GM12873 (cell line): ENCODE data around the gene AASDHPPT.

ENCODE experiments used
- TF ChIP-seq, protein P1 (sequence below): IDR thresholded peaks from 2 replicates; pipeline ENCODE4 v1.5.1; 2012; ENCODE audit warnings: low read depth, mild to moderate bottlenecking, moderate library complexity, low read length, control low read depth; ENCODE audit not compliant: insufficient read depth; ENCODE audit errors: missing control alignments

The AASDHPPT gene

DNA sequence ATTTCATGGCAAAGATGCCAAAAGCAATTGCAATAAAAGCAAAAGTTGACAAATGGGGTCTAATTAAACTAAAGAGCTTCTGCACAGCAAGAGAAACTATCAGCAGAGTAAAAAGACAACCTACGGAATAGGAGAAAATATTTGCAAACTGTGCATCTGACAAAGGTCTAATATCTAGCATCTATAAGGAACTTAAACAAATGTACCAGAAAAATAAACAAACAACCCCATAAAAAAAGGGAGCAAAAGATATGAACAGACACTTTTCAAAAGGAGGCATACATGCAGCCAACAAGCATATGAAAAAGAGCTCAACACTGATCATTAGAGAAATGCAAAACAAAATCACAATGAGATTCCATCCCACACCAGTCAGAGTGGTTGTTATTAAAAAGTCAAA is 60.3 kb downstream of the AASDHPPT start:
- TF ChIP-seq, protein P1, sequence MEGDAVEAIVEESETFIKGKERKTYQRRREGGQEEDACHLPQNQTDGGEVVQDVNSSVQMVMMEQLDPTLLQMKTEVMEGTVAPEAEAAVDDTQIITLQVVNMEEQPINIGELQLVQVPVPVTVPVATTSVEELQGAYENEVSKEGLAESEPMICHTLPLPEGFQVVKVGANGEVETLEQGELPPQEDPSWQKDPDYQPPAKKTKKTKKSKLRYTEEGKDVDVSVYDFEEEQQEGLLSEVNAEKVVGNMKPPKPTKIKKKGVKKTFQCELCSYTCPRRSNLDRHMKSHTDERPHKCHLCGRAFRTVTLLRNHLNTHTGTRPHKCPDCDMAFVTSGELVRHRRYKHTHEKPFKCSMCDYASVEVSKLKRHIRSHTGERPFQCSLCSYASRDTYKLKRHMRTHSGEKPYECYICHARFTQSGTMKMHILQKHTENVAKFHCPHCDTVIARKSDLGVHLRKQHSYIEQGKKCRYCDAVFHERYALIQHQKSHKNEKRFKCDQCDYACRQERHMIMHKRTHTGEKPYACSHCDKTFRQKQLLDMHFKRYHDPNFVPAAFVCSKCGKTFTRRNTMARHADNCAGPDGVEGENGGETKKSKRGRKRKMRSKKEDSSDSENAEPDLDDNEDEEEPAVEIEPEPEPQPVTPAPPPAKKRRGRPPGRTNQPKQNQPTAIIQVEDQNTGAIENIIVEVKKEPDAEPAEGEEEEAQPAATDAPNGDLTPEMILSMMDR: no peak
